HepG2 (cell line): ENCODE results near the gene PISD. TPM values are rescaled to one million over a fixed set of nuclear protein-coding genes. Genes with fewer than 3 reads are reported as not detected.

Source experiments
- BRF2 ChIP-seq: sonication (generic); formaldehyde crosslinking; IDR thresholded peaks from 2 replicates; pipeline ENCODE4 v1.8.1; 2022; ENCODE audit warnings: mild to moderate bottlenecking, missing genetic modification reagents
- CBX2 ChIP-seq, 2 experiments: fragments of 200-600 bp in 1 of 2; sonication (generic); formaldehyde crosslinking in 1 of 2; IDR thresholded peaks; 2 replicates each; pipeline versions ENCODE4 v1.7.0 to v1.8.1; 2018 to 2022; ENCODE audit warnings: low read depth in 2 of 2, low read length in 1 of 2, mild to moderate bottlenecking in 1 of 2, missing genetic modification reagents in 1 of 2
- CREB1 ChIP-seq, 2 experiments: fragments of 450-650 bp in 1 of 2; IDR thresholded peaks; 2 replicates each; pipeline ENCODE4 v1.6.1; 2016 to 2017; ENCODE audit warnings: control low read depth in 1 of 2, mild to moderate bottlenecking in 1 of 2, missing compliant biosample characterization in 1 of 2, missing genetic modification characterization in 1 of 2
- HNF4G ChIP-seq, 2 experiments: sonication (generic) in 1 of 2; formaldehyde crosslinking in 1 of 2; IDR thresholded peaks; 2 replicates each; pipeline versions ENCODE4 v1.4.0 to v1.6.1; 2011 to 2020; ENCODE audit warnings: borderline replicate concordance in 2 of 2, low read depth in 2 of 2, mild to moderate bottlenecking in 2 of 2, low read length in 1 of 2, missing genetic modification reagents in 1 of 2, moderate library complexity in 1 of 2
- IKZF1 ChIP-seq: fragments of 450-650 bp; IDR thresholded peaks from 2 replicates; pipeline ENCODE4 v1.7.1; 2016
- IRF2 ChIP-seq: IDR thresholded peaks from 2 replicates; pipeline ENCODE4 v1.6.1; 2018; ENCODE audit warnings: missing genetic modification reagents, missing compliant biosample characterization
- MYC ChIP-seq: sonication (generic); formaldehyde crosslinking; IDR thresholded peaks from 2 replicates; pipeline ENCODE4 v1.9.0; 2021; ENCODE audit warnings: missing genetic modification reagents, borderline replicate concordance
- NCOA5 ChIP-seq: sonication (generic); formaldehyde crosslinking; IDR thresholded peaks from 2 replicates; pipeline ENCODE4 v1.4.0; 2020; ENCODE audit warnings: missing genetic modification reagents
- SIN3B ChIP-seq: fragments of 150-350 bp; IDR thresholded peaks from 2 replicates; pipeline ENCODE4 v1.6.1; 2014; ENCODE audit warnings: low read length
- TEF ChIP-seq: sonication (generic); formaldehyde crosslinking; IDR thresholded peaks from 2 replicates; pipeline ENCODE4 v1.5.0; 2020; ENCODE audit warnings: missing genetic modification reagents
- TIGD3 ChIP-seq: sonication (generic); formaldehyde crosslinking; IDR thresholded peaks from 2 replicates; pipeline ENCODE4 v1.5.1; 2020; ENCODE audit warnings: mild to moderate bottlenecking, missing genetic modification reagents, borderline replicate concordance
- ZMAT3 ChIP-seq: sonication (generic); formaldehyde crosslinking; conservative IDR thresholded peaks from 2 replicates; pipeline ENCODE4 v1.7.0; 2021; ENCODE audit warnings: missing genetic modification reagents
- ZNF160 ChIP-seq: sonication (generic); formaldehyde crosslinking; IDR thresholded peaks from 2 replicates; pipeline ENCODE4 v1.8.0; 2022; ENCODE audit warnings: mild to moderate bottlenecking, inconsistent platforms, missing genetic modification reagents
- ZNF180 ChIP-seq: sonication (generic); formaldehyde crosslinking; IDR thresholded peaks from 2 replicates; pipeline ENCODE4 v1.4.0; 2020; ENCODE audit warnings: low read depth, missing genetic modification reagents, borderline replicate concordance
- ZNF207 ChIP-seq: fragments of 450-650 bp; IDR thresholded peaks from 2 replicates; pipeline ENCODE4 v1.6.1; 2016; ENCODE audit warnings: antibody characterized with exemption, borderline replicate concordance
- ZNF550 ChIP-seq: sonication (generic); formaldehyde crosslinking; IDR thresholded peaks from 2 replicates; pipeline ENCODE4 v1.4.0; 2020; ENCODE audit warnings: mild to moderate bottlenecking, missing genetic modification reagents, borderline replicate concordance
- ZNF691 ChIP-seq: sonication (generic); formaldehyde crosslinking; IDR thresholded peaks from 2 replicates; pipeline ENCODE4 v1.4.0; 2020; ENCODE audit warnings: missing genetic modification reagents, low read depth, mild to moderate bottlenecking, borderline replicate concordance
- ZNF776 ChIP-seq: sonication (generic); formaldehyde crosslinking; IDR thresholded peaks from 2 replicates; pipeline ENCODE4 v1.4.0; 2020; ENCODE audit warnings: mild to moderate bottlenecking, missing genetic modification reagents
- polyA plus RNA-seq, 8 experiments: library from polyadenylated mRNA; depleted of rRNA in 3 of 8; stranded (reverse) in 7 of 8; unstranded in 1 of 8; fragments of >200 nt; fragmentation: Illumina TruSeq in 4 of 8; extraction: Trizol in 4 of 8; gene quantifications; 2 replicates each; pipeline versions ENCODE4 v1.2.1 to v1.2.3, GENCODE V29; 2011 to 2016; ENCODE audit warnings: low read depth in 4 of 8, missing spikeins in 1 of 8, mixed read lengths in 1 of 8; ENCODE audit not compliant: insufficient read depth in 1 of 8
- total RNA-seq, 5 experiments: library from RNA; depleted of rRNA; stranded (reverse); fragments of >200 nt; fragmentation: Illumina TruSeq; extraction: Trizol; gene quantifications; 2 replicates each; pipeline ENCODE4 v1.2.3, GENCODE V29; 2016; ENCODE audit warnings: low read depth in 1 of 5
- TF ChIP-seq, protein P1 (sequence below): sonication (generic); formaldehyde crosslinking; IDR thresholded peaks from 2 replicates; pipeline ENCODE4 v1.5.1; 2020; ENCODE audit warnings: missing genetic modification reagents, mild to moderate bottlenecking, borderline replicate concordance
- TF ChIP-seq, protein P2 (sequence below): sonication (generic); formaldehyde crosslinking; IDR thresholded peaks from 2 replicates; pipeline ENCODE4 v1.4.0; 2020; ENCODE audit warnings: mild to moderate bottlenecking, missing genetic modification reagents

Gene PISD
- total and polyA plus RNA-seq, 2 of the 13 experiments (the other 11 are each of a cell fraction or from before 2014, with no cell fraction given), result 30.1 to 47.7 TPM

GRCh38 chr22:31616315-31616980 is 45.6 kb downstream of the PISD start (continued):
- TF ChIP-seq, protein P1, sequence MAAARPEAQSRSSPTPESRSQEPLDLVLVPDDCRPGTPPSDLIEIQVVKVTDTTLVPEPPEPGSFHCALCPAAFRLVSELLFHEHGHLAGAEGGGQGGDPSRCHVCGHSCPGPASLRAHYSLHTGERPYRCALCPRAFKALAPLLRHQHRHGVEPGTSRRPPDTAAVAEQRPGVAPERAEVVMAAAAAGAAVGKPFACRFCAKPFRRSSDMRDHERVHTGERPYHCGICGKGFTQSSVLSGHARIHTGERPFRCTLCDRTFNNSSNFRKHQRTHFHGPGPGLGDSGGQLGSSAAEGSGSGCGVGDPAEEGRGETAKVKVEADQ (CRISPR knock-in tag), result 0 out of 2 replicates have a peak, but pooled peaks have one; percentile 23
- TF ChIP-seq ZNF691 (CRISPR knock-in tag) (no peak), ZMAT3 (CRISPR knock-in tag) (no peak), TEF (CRISPR knock-in tag) (no peak), MYC (CRISPR knock-in tag) (no peak; the same call in 1 of the 2 replicates), CBX2 (IDR thresholded peaks at IDR 0.05; ENCODE audit: low read depth, low read length) (no peak), CBX2 (CRISPR knock-in tag; IDR thresholded peaks at IDR 0.05; ENCODE audit: low read depth) (no peak), BRF2 (CRISPR knock-in tag) (no peak), HNF4G (IDR thresholded peaks at IDR 0.05; ENCODE audit: borderline replicate concordance, low read depth, low read length) (no peak), HNF4G (CRISPR knock-in tag; IDR thresholded peaks at IDR 0.05; ENCODE audit: borderline replicate concordance, low read depth) (no peak), ZNF550 (no peak), ZNF776 (CRISPR knock-in tag) (no peak), SIN3B (no peak; the same call in 1 of the 2 replicates), TIGD3 (CRISPR knock-in tag) (no peak), NCOA5 (CRISPR knock-in tag) (no peak), CREB1 (IDR thresholded peaks at IDR 0.05) (no peak), CREB1 (CRISPR knock-in tag; IDR thresholded peaks at IDR 0.05) (no peak), ZNF207 (no peak), ZNF160 (no peak), IKZF1 (no peak), IRF2 (CRISPR knock-in tag) (no peak), ZNF180 (CRISPR knock-in tag) (no peak)
- TF ChIP-seq, protein P2, sequence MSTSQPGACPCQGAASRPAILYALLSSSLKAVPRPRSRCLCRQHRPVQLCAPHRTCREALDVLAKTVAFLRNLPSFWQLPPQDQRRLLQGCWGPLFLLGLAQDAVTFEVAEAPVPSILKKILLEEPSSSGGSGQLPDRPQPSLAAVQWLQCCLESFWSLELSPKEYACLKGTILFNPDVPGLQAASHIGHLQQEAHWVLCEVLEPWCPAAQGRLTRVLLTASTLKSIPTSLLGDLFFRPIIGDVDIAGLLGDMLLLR (CRISPR knock-in tag), result no peak
